K562 (cell line): ENCODE results near the gene DPAGT1. TPM values are rescaled to one million over a fixed set of nuclear protein-coding genes. Genes with fewer than 3 reads are reported as not detected.

ENCODE experiments used
- ATF1 ChIP-seq, 2 experiments: fragments of 450-650 bp in 1 of 2; IDR thresholded peaks; 2 replicates each; pipeline ENCODE4 v1.6.1; 2016; ENCODE audit warnings: missing compliant biosample characterization in 1 of 2, missing genetic modification characterization in 1 of 2
- CGGBP1 ChIP-seq: fragments of 250-450 bp; sonication (Bioruptor Pico); IDR thresholded peaks from 2 replicates; pipeline ENCODE4 v1.9.0; 2021; ENCODE audit warnings: mild to moderate bottlenecking
- CHAMP1 ChIP-seq: fragments of 450-650 bp; IDR thresholded peaks from 2 replicates; pipeline ENCODE4 v1.6.1; 2016; ENCODE audit warnings: mild to moderate bottlenecking
- EZH2 ChIP-seq: IDR thresholded peaks from 2 replicates; pipeline ENCODE4 v1.6.1; 2012; ENCODE audit warnings: low read depth, mild to moderate bottlenecking, inconsistent platforms, low read length, borderline replicate concordance
- HDAC8 ChIP-seq: fragments of 450-650 bp; IDR thresholded peaks from 2 replicates; pipeline ENCODE4 v1.6.1; 2016; ENCODE audit warnings: mild to moderate bottlenecking, missing genetic modification characterization, moderate library complexity, missing compliant biosample characterization
- HNRNPL ChIP-seq: fragments of 200-400 bp; formaldehyde crosslinking; IDR thresholded peaks from 2 replicates; pipeline ENCODE4 v1.6.1; 2017; ENCODE audit warnings: low read depth, mild to moderate bottlenecking, low read length
- IRF2 ChIP-seq: sonication (generic); formaldehyde crosslinking; IDR thresholded peaks from 2 replicates; pipeline ENCODE4 v1.8.1; 2022; ENCODE audit warnings: mild to moderate bottlenecking, missing genetic modification reagents
- NFIX ChIP-seq: fragments of 250-450 bp; sonication (Bioruptor Pico); IDR thresholded peaks from 2 replicates; pipeline ENCODE4 v1.4.0; 2020; ENCODE audit warnings: low read depth, mild to moderate bottlenecking, moderate library complexity
- PRPF4 ChIP-seq: fragments of 200-400 bp; formaldehyde crosslinking; IDR thresholded peaks from one replicate; pipeline ENCODE4 v1.6.1; 2017; ENCODE audit warnings: low read length, low read depth, mild to moderate bottlenecking; ENCODE audit not compliant: insufficient read depth, poor library complexity, severe bottlenecking
- RHOXF2B ChIP-seq: fragments of 250-450 bp; sonication (Bioruptor Pico); conservative IDR thresholded peaks from 2 replicates; pipeline ENCODE4 v1.5.1; 2021
- SLC30A9 ChIP-seq: fragments of 250-450 bp; sonication (Bioruptor Pico); IDR thresholded peaks from 2 replicates; pipeline ENCODE4 v1.8.0; 2022; ENCODE audit warnings: mild to moderate bottlenecking, moderate library complexity
- TEAD2 ChIP-seq: fragments of 450-650 bp; IDR thresholded peaks from 2 replicates; pipeline ENCODE4 v1.6.1; 2016; ENCODE audit warnings: missing genetic modification characterization, control low read depth, missing compliant biosample characterization
- ZHX1 ChIP-seq: fragments of 150-350 bp; conservative IDR thresholded peaks from 2 replicates; pipeline ENCODE4 v1.6.1; 2014; ENCODE audit warnings: low read length
- ZNF121 ChIP-seq: sonication (generic); formaldehyde crosslinking; conservative IDR thresholded peaks from 2 replicates; pipeline ENCODE4 v1.8.0; 2022; ENCODE audit warnings: missing genetic modification reagents
- polyA plus RNA-seq, 8 experiments: library from polyadenylated mRNA; depleted of rRNA in 4 of 8; stranded (reverse) in 5 of 8; unstranded in 3 of 8; fragments of >200 nt; fragmentation: Nextera tagmentation in 2 of 8; fragmentation: Illumina TruSeq in 1 of 8; extraction: Ambion mirVana in 2 of 8; extraction: Trizol in 1 of 8; gene quantifications; 2 replicates each; pipeline versions ENCODE4 v1.2.1 to v1.2.3, GENCODE V29; 2011 to 2014; ENCODE audit warnings: inconsistent platforms in 1 of 8, missing spikeins in 1 of 8
- total RNA-seq, 7 experiments: library from RNA; depleted of rRNA in 6 of 7; stranded (reverse); fragments of >200 nt in 6 of 7; fragmentation: Illumina TruSeq in 2 of 7; extraction: Trizol in 2 of 7; gene quantifications; 2 replicates each; pipeline versions ENCODE4 v1.2.1 to v1.2.3, GENCODE V29; 2011 to 2021; ENCODE audit warnings: low replicate concordance in 1 of 7
- TF ChIP-seq, protein P1 (sequence below): IDR thresholded peaks from 2 replicates; pipeline ENCODE4 v1.6.1; 2016; ENCODE audit warnings: missing genetic modification characterization, missing compliant biosample characterization

DPAGT1 gene
- total and polyA plus RNA-seq, 9 of the 15 experiments (the other 6 are each of a cell fraction or from before 2014, with no cell fraction given), result 29.9 to 135 (median 85.0) TPM

DNA sequence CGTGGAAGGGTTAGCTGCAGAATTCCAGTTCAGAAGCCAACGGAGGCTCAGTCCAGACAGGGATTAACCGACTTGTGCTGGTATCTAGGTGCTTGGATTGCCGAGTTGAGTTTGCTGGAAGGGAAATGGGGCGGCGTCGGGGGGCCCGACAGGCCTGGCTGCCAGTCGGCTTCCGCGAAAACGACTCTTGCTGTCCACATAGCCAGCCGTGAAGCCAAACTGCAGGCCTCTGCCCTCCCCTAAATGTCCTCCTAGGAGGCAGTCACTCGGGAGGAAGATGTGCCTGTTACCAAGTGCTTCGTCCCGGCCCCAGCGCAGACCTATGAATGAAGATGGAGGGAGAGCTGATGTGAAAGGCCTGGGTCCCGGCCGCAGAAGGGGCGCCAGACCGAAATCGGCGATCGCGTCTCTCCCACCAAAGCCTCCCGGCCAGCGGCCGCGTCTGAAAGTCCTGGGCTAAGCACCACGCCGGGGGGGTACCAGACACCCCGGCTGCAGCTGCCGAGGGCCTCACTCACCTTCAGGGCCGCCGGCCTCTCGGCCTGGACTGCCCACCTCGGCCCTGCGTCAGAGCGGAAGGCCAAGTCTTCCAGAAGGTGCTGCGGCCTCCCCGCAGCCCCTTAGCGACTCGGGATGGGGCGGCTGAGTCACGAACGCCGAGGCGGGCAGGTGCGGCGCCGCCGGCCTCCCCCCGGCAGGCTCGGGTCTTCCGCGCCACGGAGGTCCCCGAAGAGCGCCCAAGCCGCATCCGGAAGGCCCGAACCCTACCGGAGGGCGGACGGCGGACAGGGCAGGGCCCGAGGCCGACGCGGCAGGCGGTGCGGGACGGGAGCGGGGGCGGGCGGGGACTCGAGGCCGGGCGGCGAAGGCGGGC, 7.5 kb downstream of the DPAGT1 start (continued):
- no peak for TF ChIP-seq HDAC8 (tag)
- no peak for TF ChIP-seq TEAD2 (tag)
- TF ChIP-seq SLC30A9 (CRISPR knock-in tag), result no peak
- TF ChIP-seq ZHX1, result no peak
- TF ChIP-seq CHAMP1, result no peak
- no peak for TF ChIP-seq RHOXF2B (CRISPR knock-in tag)
- no peak for TF ChIP-seq CGGBP1 (CRISPR knock-in tag)
- no peak for TF ChIP-seq PRPF4
- no peak for TF ChIP-seq IRF2
- no peak for TF ChIP-seq ZNF121 (CRISPR knock-in tag)
- TF ChIP-seq, protein P1, sequence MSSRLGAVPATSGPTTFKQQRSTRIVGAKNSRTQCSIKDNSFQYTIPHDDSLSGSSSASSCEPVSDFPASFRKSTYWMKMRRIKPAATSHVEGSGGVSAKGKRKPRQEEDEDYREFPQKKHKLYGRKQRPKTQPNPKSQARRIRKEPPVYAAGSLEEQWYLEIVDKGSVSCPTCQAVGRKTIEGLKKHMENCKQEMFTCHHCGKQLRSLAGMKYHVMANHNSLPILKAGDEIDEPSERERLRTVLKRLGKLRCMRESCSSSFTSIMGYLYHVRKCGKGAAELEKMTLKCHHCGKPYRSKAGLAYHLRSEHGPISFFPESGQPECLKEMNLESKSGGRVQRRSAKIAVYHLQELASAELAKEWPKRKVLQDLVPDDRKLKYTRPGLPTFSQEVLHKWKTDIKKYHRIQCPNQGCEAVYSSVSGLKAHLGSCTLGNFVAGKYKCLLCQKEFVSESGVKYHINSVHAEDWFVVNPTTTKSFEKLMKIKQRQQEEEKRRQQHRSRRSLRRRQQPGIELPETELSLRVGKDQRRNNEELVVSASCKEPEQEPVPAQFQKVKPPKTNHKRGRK (tag), result no peak
- no peak for TF ChIP-seq EZH2
- TF ChIP-seq NFIX, result no peak
- no peak for TF ChIP-seq HNRNPL
- no peak for TF ChIP-seq ATF1 (CRISPR knock-in tag; IDR thresholded peaks at IDR 0.05)
- no peak for TF ChIP-seq ATF1 (tag; IDR thresholded peaks at IDR 0.05)
